ENCODE measurements around the gene PCED1B. TPM values are rescaled to one million over a fixed set of nuclear protein-coding genes. Genes with fewer than 3 reads are reported as not detected.

Gene PCED1B
- total RNA-seq, 1 experiment from 2014 or later: not detected

DNA sequence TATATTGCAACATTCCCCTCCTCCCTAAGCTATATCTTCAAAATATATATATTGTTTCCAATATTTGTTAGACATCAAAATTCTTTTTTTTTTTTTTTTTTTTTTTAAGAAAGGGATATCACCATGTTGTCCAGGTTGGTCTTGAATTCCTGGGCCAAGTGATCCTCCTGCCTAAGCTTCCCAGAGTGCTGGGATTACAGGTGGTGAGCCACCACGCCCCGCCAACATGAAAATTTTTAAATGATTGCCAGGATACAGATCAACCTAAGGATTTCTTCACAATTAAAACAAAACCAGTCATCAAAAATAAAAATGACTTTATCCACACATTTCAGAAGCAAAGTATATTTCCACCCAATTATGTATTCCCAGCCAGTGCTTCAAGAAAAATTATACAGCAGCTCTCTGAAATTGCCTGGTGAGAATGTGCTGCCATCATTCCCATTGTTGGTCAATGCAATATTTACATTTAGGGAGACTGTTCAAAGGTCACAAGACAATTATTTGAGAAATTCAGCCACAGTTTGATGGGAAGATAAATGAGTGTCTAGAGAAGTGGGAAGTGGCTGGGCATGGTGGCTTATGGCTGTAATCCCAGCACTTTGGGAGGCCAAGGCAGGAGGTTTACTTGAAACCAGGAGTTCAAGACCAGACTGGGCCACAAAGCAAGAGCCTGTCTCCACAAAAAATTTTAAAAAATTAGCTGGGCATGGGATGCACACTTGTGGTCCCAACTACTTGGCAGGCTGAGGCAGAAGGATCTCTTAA lies 142.0 kb downstream of the PCED1B start:
- Histone ChIP-seq H3K27me3 (no peaks in the 10 kb centered on the region), H3K36me3 (no peaks in the 10 kb centered on the region), H3K4me3 (no peak overlapping the region), H3K9me3 (no peaks in the 10 kb centered on the region)
- no peak for DNase-seq

DNA sequence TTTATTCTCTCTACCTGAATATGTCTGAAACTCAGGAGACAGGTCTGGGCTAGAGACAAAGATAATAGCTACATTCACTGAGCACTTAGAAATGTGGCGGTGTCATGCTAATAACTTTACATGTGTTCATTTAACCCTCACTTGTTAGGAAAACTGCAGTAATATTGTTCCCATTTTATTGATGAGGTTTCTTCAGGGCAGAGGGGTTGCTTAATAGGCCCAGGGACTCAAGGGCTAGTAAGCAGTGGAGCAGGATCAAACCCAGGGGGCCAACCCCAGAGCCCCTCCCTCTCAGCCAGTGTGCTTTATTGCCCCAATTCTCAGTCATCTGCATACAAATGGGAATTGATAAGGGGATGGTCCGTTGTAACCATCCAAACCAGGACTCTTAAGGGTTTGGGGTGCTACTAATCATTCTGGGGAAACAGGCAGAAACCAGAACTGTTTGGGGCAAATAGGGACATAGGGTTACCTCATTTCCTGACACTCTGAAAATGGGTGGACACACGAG lies 143.2 kb downstream of the PCED1B start:
- Histone ChIP-seq H3K36me3 (no peaks in the 10 kb centered on the region), H3K27me3 (no peaks in the 10 kb centered on the region), H3K9me3 (no peaks in the 10 kb centered on the region), H3K4me3 (no peak overlapping the region)
- no peak for DNase-seq

DNA sequence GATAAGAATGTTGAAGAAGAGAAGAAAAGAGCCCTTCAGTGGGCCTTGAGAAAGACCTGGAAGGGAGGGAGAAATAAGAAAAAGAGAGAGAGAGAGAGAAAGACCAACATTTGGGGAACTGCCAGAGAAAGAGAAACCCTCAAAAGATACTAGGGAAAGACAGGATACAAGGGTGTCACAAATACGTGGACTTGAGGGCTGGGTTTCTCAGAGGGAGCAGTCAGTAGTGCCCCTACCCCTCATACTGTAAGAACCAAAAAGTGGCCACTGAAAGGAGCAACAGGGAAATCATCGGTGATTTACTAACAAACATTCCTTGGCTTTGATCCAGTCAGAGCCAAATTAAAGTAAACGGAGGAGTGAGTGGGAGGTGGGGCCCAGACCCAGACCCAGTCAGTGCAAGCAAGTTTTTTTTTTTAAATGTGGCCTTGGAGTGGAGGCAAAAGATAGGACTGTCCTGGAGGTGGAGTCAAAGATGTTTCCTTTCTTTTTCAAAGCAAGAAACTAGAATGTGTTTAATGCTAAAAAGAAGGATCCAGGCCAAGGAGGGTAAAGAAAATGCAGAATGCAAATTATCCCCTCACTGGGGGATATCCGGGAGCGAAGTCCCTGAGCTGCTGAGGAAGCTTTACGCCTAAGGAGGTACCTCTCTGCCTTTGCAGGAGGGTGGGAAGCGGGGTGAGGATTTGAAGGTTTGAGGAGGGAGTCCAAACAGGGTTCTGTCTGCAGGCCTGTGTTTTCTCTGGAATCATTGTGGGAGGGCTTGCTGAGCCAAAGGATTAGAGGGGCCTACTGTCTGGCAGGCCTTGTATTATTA lies 143.8 kb downstream of the PCED1B start:
- Histone ChIP-seq H3K9me3 (no peaks in the 10 kb centered on the region), H3K4me3 (no peak overlapping the region), H3K36me3 (no peaks in the 10 kb centered on the region), H3K27me3 (no peaks in the 10 kb centered on the region)
- no peak for DNase-seq

DNA sequence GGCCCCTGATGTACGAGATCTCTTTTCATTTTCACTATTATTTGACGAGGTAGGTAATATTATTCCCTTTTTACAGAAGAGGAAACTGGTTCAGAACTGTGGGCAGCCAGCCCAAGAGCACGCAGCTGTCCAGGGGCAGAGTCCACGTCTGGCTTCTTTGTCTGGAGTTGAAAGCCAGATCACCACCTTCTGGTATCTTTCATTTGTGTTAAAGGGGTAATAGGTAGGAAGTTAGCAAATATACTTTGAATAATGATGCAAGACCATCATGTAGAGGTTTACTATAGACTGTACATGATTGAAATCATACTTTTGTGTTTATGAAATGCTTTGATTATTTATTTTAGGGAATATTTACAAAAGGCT lies 144.4 kb downstream of the PCED1B start:
- no peaks in the 10 kb centered on the region for H3K9me3 ChIP-seq
- no peaks in the 10 kb centered on the region for H3K36me3 ChIP-seq
- DNase-seq: no peak
- no peaks in the 10 kb centered on the region for H3K27me3 ChIP-seq
- H3K4me3 ChIP-seq: no peak overlapping the region

DNA sequence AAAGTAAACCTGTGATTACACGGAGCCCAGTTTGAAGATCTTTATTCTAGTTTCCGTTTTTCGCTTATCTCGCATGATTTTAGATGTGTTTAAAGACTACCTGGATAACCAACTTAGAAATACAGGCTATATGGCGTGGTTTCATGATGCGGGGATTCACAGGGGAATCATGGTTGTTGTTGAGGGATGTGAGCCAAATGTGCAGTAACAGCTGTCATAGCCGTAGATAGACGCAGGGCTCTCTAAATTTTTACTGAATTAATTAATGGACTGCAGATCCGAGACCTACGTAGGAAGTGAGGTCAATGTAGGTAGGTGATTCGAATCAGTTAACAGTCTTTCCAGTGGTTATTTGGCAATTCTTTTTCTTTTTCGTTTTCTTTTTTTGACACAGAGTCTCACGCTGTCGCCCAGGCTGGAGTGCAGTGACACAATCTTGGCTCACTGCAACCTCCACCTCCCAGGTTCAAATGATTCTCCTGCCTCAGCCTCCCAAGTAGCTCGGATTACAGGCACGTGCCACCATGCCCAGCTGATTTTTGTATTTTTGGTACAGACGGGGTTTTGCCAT lies 145.2 kb downstream of the PCED1B start:
- DNase-seq: no peak
- Histone ChIP-seq H3K4me3 (no peak overlapping the region), H3K27me3 (no peaks in the 10 kb centered on the region), H3K36me3 (no peaks in the 10 kb centered on the region), H3K9me3 (no peaks in the 10 kb centered on the region)

DNA sequence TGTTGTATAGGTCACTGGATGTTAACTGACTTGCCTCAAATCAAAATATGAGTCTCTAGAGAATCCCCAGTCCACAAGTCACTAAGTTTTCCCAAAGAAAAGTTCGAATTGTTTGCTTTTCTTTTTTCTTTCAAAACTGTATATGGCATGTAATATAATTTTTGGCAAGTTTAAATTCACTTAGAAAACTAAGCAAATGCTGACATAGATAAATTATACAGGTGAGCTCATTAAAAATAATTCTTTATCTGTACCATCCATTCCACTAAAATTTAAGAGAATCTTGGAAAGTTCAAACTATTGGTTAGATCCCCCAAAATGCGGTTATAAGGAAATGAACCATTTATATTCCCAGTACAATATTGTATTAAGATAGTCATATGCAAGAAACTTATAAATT lies 145.9 kb downstream of the PCED1B start:
- no peak for DNase-seq
- no peak overlapping the region for H3K4me3 ChIP-seq

DNA sequence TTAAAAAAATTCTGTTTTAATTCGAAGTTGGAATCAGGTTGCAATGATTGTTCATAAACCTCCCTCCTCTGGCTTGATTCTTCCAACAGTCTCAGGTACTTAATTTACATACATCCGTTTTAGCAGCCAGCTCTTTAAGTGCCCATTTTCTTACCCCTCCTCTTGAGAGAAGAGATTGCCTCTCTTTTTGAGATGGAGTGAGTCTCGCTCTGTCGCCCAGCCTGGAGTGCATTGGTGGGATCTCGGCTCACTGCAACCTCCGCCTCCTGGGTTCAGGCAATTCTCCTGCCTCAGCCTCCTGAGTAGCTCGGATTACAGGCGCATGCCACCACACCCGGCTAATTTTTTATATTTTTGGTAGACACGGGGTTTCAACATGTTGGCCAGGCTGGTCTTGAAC lies 146.8 kb downstream of the PCED1B start:
- Histone ChIP-seq H3K27me3 (no peaks in the 10 kb centered on the region), H3K36me3 (no peaks in the 10 kb centered on the region), H3K9me3 (no peaks in the 10 kb centered on the region), H3K4me3 (no peak overlapping the region)
- DNase-seq: no peak

More for the DNA sequence above, 145.9 kb downstream of the PCED1B start:
- H3K9me3 ChIP-seq: no peaks in the 10 kb centered on the region
- no peaks in the 10 kb centered on the region for H3K36me3 ChIP-seq
- H3K27me3 ChIP-seq: no peaks in the 10 kb centered on the region

DNA sequence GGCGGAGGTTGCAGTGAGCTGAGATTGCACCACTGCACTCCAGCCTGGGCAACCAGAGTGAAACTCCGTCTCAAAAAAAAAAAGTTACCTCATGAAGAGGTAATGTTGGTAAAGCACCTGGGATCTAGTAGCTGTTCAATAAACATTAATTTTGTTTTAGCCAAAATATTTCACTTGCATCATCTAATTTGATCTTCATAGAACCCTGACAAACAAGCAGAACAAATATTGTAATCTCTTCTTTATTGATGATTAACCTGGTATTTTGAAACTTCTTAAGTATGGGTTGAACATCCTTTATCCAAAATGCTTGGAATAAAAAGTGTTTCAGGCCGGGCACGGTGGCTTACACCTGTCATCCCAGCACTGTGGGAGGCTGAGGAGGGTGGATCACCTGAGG lies 149.4 kb downstream of the PCED1B start:
- Histone ChIP-seq H3K36me3 (no peaks in the 10 kb centered on the region), H3K27me3 (no peaks in the 10 kb centered on the region), H3K9me3 (no peaks in the 10 kb centered on the region), H3K4me3 (no peak overlapping the region)
- no peak for DNase-seq

DNA sequence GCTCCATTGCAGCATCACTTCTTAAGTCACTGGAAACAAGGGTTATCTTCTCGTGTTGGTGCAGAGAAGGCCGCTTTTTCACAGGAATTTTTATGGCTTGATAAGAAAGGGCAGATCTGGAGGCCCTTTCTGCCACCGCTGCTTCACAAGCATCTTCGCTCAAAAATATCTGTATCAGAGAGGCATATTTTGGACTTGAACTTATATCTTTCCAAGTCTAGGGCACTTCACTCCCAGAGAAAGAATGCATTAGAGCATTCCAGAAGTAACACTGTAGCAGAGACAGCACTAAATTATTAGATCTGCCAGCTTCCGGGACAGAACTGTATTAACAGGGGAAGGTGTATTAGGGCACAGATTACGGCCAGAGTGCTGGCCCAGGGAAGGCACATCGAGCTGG lies 152.0 kb downstream of the PCED1B start:
- DNase-seq: no peak
- Histone ChIP-seq H3K9me3 (no peaks in the 10 kb centered on the region), H3K27me3 (no peaks in the 10 kb centered on the region), H3K4me3 (no peak overlapping the region), H3K36me3 (no peaks in the 10 kb centered on the region)

DNA sequence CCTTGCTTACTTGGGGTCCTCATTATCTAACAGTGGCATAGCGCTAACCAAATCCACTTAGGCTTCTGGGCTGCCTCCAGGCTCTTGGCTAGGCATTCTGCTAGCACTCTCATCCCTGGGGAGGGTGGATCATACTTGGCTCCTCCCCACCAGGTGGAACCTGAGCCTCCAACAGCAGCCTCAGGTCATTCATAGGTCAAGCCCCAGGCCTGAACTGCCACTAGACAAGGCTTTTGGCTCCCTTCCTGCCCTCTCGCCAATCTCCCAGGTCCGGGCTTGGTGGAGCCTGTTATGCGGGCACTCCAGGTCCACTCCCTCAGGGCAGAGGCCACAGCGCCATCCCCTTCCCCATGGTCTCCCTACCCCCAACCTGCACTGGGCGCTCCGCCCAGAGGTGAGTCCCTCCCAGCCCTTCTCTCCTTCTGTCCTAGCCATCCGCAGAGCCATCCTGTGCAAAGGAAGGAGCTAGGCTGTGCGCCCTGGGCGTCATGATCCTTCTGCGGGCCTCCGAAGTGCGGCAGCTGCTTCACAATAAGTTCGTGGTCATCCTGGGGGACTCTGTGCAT lies 155.2 kb downstream of the PCED1B start:
- Histone ChIP-seq H3K4me3 (no peak overlapping the region), H3K27me3 (no peaks in the 10 kb centered on the region), H3K9me3 (no peaks in the 10 kb centered on the region), H3K36me3 (no peaks in the 10 kb centered on the region)
- no peak for DNase-seq

DNA sequence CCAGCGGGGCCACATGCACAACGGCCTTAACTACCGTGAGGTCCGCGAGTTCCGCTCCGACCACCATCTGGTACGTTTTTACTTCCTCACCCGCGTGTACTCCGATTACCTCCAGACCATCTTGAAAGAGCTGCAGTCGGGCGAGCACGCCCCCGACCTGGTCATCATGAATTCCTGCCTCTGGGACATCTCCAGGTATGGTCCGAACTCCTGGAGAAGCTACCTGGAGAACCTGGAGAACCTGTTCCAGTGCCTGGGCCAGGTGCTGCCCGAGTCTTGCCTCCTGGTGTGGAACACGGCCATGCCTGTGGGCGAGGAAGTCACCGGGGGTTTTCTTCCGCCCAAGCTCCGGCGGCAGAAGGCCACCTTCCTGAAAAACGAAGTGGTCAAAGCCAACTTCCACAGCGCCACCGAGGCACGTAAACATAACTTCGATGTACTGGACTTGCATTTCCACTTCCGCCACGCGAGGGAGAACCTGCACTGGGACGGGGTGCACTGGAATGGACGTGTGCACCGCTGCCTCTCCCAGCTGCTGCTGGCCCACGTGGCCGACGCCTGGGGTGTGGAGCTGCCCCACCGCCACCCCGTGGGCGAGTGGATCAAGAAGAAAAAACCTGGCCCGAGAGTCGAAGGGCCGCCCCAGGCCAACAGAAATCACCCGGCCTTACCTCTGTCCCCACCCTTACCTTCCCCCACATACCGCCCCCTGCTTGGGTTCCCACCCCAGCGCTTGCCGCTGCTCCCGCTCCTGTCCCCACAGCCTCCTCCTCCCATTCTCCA lies 156.0 kb downstream of the PCED1B start:
- DNase-seq: no peak
- Histone ChIP-seq H3K9me3 (no peaks in the 10 kb centered on the region), H3K4me3 (no peak overlapping the region), H3K27me3 (no peaks in the 10 kb centered on the region), H3K36me3 (no peaks in the 10 kb centered on the region)

DNA sequence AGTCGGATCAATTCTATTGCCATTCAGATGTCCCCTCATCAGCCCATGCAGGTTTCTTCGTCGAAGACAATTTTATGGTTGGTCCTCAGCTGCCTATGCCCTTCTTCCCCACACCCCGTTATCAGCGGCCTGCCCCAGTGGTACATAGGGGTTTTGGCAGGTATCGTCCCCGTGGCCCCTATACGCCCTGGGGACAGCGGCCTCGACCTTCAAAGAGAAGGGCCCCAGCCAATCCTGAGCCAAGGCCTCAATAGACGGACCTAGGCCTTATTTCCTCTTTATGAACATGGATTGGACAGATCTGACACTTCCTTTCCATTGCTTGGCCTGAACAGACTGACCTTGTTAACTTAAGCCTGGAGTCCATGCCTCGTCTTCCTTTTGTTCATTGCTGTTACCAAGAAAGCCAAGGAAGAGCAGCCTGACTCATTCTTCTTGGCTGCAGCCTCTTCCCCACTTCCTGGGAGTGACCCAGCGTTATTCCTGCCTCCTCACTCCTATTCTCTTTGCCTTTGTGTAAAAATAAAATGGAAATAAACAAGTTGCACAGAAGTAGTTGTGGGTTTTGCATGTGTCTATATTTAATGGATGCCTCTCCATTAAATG lies 156.8 kb downstream of the PCED1B start:
- no peaks in the 10 kb centered on the region for H3K9me3 ChIP-seq
- peak; percentile 85 for DNase-seq
- no peaks in the 10 kb centered on the region for H3K27me3 ChIP-seq
- H3K36me3 ChIP-seq: no peaks in the 10 kb centered on the region
- no peak overlapping the region for H3K4me3 ChIP-seq

DNA sequence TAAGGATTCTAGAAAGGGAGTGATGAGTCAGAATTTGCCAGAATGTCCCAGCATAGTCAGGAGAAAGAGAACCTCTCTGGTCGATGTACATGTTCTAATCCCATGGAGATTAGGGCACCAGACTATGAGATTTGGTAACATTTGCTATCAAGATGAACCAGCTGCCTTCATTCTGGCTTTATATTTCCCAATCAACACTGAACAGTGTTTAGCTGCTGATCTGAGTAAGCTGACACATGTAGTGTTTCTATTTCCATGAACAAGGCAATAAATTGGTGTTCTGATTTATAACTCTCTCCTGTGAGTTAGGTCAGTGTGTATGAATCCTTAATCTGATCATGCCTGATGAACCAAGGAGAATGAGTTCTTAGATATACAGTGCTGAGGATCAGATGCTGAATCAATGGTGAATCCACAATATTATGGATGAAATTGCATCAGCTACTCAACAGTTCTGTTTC lies 158.4 kb downstream of the PCED1B start:
- H3K36me3 ChIP-seq: no peaks in the 10 kb centered on the region
- H3K27me3 ChIP-seq: no peaks in the 10 kb centered on the region
- H3K4me3 ChIP-seq: no peak overlapping the region
- no peaks in the 10 kb centered on the region for H3K9me3 ChIP-seq
- DNase-seq: no peak

DNA sequence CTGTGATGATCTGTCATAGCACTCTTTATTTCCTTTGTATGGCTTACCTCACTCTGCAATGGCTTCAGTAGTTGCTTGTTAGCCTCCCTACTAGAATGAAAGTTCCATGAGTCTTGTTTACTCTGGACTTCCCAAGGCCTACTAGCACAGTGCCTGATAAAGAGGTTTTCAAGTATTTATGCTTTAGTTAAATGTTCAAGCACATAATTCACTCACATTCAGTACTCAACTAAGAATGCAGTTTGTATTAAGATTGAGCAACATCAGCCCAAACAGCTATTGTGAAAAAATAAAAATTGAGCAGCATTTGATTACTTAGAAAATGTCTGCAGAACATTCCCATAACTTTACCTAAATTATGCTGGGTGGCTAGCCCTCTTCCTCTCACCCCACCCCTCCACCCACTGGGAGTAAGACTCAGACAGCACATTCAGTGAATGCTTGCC lies 159.3 kb downstream of the PCED1B start:
- H3K4me3 ChIP-seq: no peak overlapping the region
- DNase-seq: no peak
- H3K27me3 ChIP-seq: no peaks in the 10 kb centered on the region
- H3K36me3 ChIP-seq: no peaks in the 10 kb centered on the region
- H3K9me3 ChIP-seq: no peaks in the 10 kb centered on the region

DNA sequence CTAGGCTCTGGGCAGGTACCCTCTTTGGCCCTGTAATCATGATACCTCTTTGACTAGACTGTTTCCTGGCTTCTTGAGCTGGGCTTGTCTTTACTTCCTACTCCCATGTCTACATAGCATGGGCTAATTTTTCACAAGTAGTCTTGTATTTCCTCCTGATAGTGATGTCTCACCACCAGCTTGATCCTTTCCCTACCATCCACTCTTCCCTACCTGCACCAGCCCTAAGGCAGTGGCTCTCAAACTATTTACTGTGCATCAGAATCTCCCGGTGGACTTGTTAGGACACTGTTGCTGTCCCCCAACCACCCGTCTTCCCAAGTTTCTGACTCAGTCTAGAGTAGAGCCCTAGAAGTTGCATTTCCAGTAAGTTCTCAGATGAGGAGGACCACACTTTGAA lies 163.0 kb downstream of the PCED1B start:
- H3K9me3 ChIP-seq: no peaks in the 10 kb centered on the region
- H3K36me3 ChIP-seq: no peaks in the 10 kb centered on the region
- no peak overlapping the region for H3K4me3 ChIP-seq
- DNase-seq: no peak
- H3K27me3 ChIP-seq: no peaks in the 10 kb centered on the region

DNA sequence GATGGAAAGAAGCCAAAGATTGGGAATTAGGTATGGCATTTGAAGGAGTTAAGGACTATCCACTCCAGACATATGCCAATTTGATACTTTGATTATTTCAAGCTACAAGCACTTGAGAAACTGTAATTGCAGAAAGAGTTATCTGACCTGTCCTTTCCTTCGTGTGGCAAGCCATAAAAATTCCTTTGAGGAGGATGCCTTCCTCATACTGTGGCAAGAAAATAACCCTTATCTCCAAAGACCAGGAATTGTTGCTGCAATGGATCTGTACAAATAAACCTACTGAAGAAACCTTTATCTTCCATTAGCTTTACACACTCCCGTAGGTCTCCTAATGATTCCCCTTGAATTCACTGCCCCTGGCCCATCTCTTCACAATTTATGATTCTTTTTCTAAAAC lies 165.4 kb downstream of the PCED1B start:
- H3K27me3 ChIP-seq: no peaks in the 10 kb centered on the region
- no peak overlapping the region for H3K4me3 ChIP-seq
- no peak for DNase-seq
- H3K9me3 ChIP-seq: no peaks in the 10 kb centered on the region
- H3K36me3 ChIP-seq: no peaks in the 10 kb centered on the region
